Mesodermal cell (in vitro differentiated cells): ENCODE results near the gene ATG2A.
A peak's percentile ranks its signal among the peaks of the same experiment; 100 is the strongest.

Experiments used
- H3K27ac ChIP-seq: 2 replicates; pipeline ENCODE4 v1.7.0; 2013; ENCODE audit warnings: mild to moderate bottlenecking, low read depth, low read length, moderate library complexity; ENCODE audit not compliant: severe bottlenecking
- H3K36me3 ChIP-seq: 2 replicates; pipeline ENCODE4 v1.7.1; 2013; ENCODE audit warnings: mild to moderate bottlenecking, low read length, moderate library complexity; ENCODE audit not compliant: control insufficient read depth, insufficient read depth
- H3K4me1 ChIP-seq: one replicate; pipeline ENCODE4 v1.7.1; 2013; ENCODE audit warnings: mild to moderate bottlenecking, low read length; ENCODE audit not compliant: insufficient read depth, control insufficient read depth, poor library complexity, severe bottlenecking
- H3K4me3 ChIP-seq: 2 replicates; pipeline ENCODE4 v1.7.0; 2013; ENCODE audit warnings: low read length, control low read depth, mild to moderate bottlenecking; ENCODE audit not compliant: insufficient read depth, poor library complexity, severe bottlenecking; ENCODE audit errors: extremely low read depth
- H3K9me3 ChIP-seq: 2 replicates; pipeline ENCODE4 v1.7.1; 2013; ENCODE audit warnings: mild to moderate bottlenecking, low read length, moderate library complexity; ENCODE audit not compliant: control insufficient read depth
- WGBS, 2 experiments: methylation state at CpG; one replicate each; pipeline ENCODE4 v1.1.5; 2013; ENCODE audit warnings: missing lambda C conversion rate in 2 of 2; ENCODE audit not compliant: insufficient coverage in 2 of 2; 5-methylcytosine and 5-hydroxymethylcytosine counted together

Gene ATG2A

GRCh38 chr11:64866173-64866491, 50.9 kb downstream of the ATG2A start:
- Histone ChIP-seq H3K27ac (no peak overlapping the region), H3K9me3 (no peaks in the 10 kb centered on the region), H3K4me1 (peaks cover 68% of the 10 kb centered on the region), H3K4me3 (no peak overlapping the region), H3K36me3 (peaks cover 50% of the 10 kb centered on the region)
- WGBS, 2 experiments = 80 to 100% methylated on average over 1 to 2 of the region's 4 CpGs

DNA sequence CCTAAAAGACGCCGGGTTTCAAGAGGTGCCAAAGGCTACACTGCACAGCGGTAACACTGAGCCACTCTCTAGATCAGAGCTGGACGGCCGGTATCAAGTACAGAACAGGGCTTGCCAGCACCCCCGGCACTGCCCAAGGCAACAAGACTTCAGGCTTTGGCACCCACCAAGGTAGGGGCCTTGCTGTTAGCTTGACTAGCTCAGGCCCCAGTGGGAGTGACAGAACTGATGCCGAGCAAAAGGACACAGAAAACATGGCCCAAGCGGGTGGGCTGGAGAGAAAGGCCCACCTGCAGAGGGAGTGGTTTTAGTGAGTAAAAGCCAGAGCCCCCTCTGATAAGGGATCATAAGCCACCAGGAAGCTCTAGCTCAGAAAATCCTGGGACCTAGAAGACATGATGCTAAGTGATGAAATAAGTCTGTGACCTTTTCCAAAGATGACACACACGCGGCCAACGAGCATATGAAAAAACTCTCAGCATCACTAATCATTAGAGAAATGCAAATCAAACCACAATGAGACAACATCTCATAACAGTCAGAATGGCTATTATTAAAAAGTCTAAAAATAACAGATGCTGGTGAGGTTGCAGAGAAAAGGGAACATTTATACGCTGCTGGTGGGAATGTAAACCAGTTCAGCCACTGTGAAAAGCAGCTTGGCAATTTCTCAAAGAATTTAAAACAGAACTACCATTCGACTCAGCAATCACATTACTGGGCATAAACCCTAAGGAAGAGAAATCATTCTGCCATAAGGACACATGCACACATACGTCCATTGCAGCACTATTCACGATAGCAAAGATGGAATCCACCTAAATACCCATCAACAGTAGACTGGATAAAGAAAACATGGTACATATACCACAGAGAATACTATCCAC, 51.5 kb downstream of the ATG2A start:
- WGBS, 2 experiments = 92 to 93% methylated on average over 10 to 13 of the region's 15 CpGs

DNA sequence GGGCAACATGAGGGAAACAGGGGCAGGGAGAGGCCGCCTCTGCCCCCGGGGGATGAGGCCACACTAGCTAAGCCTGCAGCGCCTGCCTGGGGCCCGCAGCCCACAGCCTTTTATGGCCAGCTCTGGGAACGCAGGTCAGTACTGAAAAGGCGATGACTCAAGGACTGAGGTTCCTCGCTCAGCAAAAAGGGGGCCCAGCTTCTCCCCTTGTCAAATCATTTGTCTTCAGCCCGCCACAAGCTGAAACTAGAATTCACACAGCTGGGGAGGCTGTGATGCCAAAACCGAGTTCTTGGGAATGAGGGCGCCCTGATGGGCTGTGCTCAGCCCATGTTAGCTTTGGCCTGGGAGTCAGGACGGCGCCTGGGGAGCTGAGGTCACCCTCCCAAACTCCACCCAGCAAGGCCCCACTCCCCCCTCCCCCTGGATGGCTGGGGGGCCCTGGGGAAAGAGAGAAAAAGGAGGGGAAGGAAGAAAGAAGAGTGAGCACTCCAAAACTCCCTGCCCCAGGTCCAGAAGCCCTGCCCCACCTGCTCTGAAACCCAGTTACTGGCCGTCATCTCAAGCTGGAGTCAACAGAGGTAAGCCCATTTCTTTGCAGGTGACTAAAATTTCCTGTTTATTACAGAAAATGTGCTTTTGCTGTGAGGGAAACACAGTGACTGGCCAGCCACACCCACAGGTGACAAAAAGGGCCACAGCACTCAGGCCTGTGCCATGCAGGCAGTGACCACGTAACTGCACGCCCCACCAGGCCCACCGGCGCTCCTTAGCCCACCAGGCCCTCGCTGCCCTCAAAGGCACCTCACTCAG, 52.3 kb downstream of the ATG2A start:
- Histone ChIP-seq H3K27ac (peak overlapping the region; percentile 62), H3K4me3 (no peak overlapping the region), H3K4me1 (peaks cover 58% of the 10 kb centered on the region), H3K36me3 (peaks cover 54% of the 10 kb centered on the region), H3K9me3 (no peaks in the 10 kb centered on the region)
- WGBS, 2 experiments = 81 to 84% methylated on average over 13 to 14 of the region's 18 CpGs

More for the DNA sequence above, 51.5 kb downstream of the ATG2A start:
- no peaks in the 10 kb centered on the region for H3K9me3 ChIP-seq
- peak overlapping the region; percentile 5 for H3K27ac ChIP-seq
- H3K4me3 ChIP-seq = no peak overlapping the region
- H3K36me3 ChIP-seq = peaks cover 50% of the 10 kb centered on the region
- peaks cover 62% of the 10 kb centered on the region for H3K4me1 ChIP-seq

GRCh38 chr11:64864135-64864472, 52.9 kb downstream of the ATG2A start:
- WGBS, 2 experiments = 92 to 94% methylated on average over 9 of the region's 9 CpGs
- H3K9me3 ChIP-seq = no peaks in the 10 kb centered on the region
- H3K4me1 ChIP-seq = peaks cover 55% of the 10 kb centered on the region
- no peak overlapping the region for H3K27ac ChIP-seq
- H3K4me3 ChIP-seq = no peak overlapping the region
- peaks cover 57% of the 10 kb centered on the region for H3K36me3 ChIP-seq

DNA sequence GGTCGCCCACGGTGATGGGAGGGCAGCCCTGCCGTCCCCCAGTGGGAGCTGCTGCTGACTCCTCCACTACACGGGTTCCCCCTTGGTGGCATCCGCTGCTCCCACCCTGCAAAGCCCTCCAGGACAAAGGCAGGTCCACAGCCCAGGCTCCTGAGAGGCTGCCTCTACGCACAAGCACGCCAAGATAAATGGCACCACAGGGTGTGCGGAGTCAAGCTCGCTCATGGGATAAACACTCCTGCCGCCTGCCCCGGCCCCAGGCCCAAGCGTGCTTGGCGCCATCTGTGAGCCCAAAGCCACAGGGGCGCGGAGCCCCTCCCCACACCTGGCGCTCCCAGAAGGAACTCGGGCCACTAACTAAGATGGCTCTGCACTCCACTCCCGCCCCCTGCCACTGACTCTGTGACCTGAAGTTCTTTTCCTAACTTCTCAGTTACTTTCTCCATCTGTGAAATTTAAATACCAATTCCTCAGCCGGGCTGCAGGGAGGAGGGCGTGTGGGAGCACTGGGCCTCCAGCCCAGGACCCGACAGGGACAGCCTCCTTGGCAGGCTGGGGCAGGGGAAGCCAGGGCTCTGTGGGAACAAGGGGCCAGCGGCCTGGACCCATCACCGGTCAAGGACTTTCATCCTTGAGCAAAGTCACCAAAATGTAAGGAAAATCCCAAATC, 53.5 kb downstream of the ATG2A start:
- H3K9me3 ChIP-seq = no peaks in the 10 kb centered on the region
- H3K36me3 ChIP-seq = peaks cover 59% of the 10 kb centered on the region
- WGBS, 2 experiments = 82 to 87% methylated on average over 21 to 22 of the region's 23 CpGs
- H3K27ac ChIP-seq = peak overlapping the region; percentile 53
- H3K4me3 ChIP-seq = no peak overlapping the region
- H3K4me1 ChIP-seq = peaks cover 50% of the 10 kb centered on the region

GRCh38 chr11:64862987-64863390, 54.0 kb downstream of the ATG2A start:
- Histone ChIP-seq H3K4me1 (peaks cover 44% of the 10 kb centered on the region), H3K4me3 (no peak overlapping the region), H3K36me3 (peaks cover 59% of the 10 kb centered on the region), H3K9me3 (no peaks in the 10 kb centered on the region), H3K27ac (peak overlapping the region; percentile 53)
- WGBS, 2 experiments = 84 to 89% methylated on average over 6 to 7 of the region's 9 CpGs

DNA sequence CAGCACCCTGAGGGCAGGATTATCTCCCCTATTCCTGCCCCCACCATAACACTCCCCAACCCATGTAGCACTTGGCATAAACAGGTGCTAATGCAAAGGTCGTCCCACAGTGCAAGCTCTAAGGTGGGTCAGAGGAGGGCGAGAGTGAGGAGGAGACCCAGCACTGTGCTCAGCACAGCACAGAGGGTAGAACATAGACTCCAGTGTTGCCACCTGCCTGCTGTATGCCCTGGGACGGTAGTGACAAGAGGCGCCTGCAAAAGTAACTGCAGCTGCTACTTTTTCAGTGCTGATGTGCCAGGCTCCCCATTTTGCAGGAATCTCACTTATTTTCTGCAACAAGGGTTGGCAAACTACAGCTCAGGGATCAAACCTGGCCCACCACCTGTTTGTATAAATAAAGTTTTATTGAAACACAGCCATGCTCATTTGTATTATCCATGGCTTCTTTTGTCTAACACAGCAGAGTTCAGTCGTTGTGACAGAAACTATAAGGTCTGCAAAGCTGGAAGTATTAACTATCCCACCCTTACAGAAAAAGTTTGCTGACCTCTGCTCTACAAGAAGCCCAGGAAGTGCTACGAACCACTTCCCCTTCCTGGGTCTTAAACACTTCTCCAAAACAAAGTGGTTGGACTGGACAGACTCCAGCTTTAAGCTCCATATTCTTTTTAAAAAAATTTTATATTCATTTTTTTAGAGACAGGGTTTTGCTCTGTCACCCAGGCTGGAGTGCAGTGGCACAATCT, 55.6 kb downstream of the ATG2A start:
- H3K4me3 ChIP-seq = no peak overlapping the region
- H3K36me3 ChIP-seq = peaks cover 60% of the 10 kb centered on the region
- 81 to 83% methylated on average over 5 to 6 of the region's 6 CpGs for WGBS, 2 experiments
- H3K4me1 ChIP-seq = peaks cover 56% of the 10 kb centered on the region
- H3K27ac ChIP-seq = no peak overlapping the region
- no peaks in the 10 kb centered on the region for H3K9me3 ChIP-seq

DNA sequence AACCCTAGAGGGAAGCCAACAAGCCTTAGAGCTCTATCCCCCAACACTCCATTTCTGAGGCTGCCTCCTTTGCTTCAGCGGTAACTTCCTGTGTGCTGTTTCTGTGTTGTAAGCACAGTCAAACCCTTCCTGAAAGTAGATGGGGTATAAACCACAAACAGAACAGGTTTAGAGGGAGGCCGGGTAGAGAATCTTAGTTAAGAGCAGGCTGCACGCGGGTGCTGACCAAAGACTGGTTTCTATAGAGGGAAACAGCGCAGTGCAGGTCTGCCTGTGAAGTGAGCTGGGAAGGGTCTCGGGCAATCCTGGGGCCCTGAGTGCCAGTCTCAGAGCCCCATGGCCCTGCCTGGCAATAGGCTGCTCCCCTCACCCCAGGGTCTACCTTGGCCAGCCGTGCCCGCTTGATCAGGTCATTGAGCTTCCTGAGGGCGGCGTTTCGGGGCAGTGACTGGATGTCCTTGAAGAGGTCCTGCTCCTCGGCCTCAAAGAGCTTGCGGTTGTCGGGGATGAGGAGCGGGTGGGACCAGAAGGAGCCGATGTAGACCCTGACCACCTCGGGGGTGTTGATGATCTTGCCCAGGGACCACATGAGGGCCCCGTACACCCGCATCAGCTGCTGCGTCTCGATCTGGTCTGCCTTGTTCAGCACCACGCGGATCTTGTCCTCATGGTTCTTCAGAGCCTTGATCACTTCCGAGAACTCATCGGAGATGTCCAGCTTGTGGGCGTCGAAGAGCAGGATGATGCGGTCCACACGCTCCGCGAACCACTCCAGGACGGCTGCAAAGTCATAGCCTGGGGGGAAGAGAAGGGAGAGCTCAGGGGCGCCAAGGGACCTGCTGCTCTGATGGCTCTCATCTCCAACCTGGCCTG, 57.2 kb downstream of the ATG2A start:
- Histone ChIP-seq H3K4me3 (no peak overlapping the region), H3K9me3 (no peaks in the 10 kb centered on the region), H3K4me1 (peaks cover 62% of the 10 kb centered on the region), H3K27ac (no peak overlapping the region), H3K36me3 (peaks cover 63% of the 10 kb centered on the region)
- 96 to 98% methylated on average over 23 to 33 of the region's 33 CpGs for WGBS, 2 experiments

GRCh38 chr11:64858467-64859263, 58.3 kb downstream of the ATG2A start:
- H3K4me3 ChIP-seq = no peak overlapping the region
- H3K36me3 ChIP-seq = peaks cover 71% of the 10 kb centered on the region
- H3K9me3 ChIP-seq = no peaks in the 10 kb centered on the region
- no peak overlapping the region for H3K27ac ChIP-seq
- WGBS, 2 experiments = 92 to 93% methylated on average over 14 to 18 of the region's 19 CpGs
- H3K4me1 ChIP-seq = peaks cover 62% of the 10 kb centered on the region
